Pericardium fibroblast (primary cell): ENCODE results near the gene PTPN20. TPM values are rescaled to one million over a fixed set of nuclear protein-coding genes. Genes with fewer than 3 reads are reported as not detected.

ENCODE experiments used
- total RNA-seq: library from RNA; depleted of rRNA; stranded (reverse); fragments of >200 nt; gene quantifications from 2 replicates; pipeline ENCODE4 v1.2.3, GENCODE V29; 2015

The PTPN20 gene, protein sequence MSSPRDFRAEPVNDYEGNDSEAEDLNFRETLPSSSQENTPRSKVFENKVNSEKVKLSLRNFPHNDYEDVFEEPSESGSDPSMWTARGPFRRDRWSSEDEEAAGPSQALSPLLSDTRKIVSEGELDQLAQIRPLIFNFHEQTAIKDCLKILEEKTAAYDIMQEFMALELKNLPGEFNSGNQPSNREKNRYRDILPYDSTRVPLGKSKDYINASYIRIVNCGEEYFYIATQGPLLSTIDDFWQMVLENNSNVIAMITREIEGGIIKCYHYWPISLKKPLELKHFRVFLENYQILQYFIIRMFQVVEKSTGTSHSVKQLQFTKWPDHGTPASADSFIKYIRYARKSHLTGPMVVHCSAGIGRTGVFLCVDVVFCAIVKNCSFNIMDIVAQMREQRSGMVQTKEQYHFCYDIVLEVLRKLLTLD
- 1.0 TPM in 1 of 2 replicates, not detected in the other for total RNA-seq

DNA sequence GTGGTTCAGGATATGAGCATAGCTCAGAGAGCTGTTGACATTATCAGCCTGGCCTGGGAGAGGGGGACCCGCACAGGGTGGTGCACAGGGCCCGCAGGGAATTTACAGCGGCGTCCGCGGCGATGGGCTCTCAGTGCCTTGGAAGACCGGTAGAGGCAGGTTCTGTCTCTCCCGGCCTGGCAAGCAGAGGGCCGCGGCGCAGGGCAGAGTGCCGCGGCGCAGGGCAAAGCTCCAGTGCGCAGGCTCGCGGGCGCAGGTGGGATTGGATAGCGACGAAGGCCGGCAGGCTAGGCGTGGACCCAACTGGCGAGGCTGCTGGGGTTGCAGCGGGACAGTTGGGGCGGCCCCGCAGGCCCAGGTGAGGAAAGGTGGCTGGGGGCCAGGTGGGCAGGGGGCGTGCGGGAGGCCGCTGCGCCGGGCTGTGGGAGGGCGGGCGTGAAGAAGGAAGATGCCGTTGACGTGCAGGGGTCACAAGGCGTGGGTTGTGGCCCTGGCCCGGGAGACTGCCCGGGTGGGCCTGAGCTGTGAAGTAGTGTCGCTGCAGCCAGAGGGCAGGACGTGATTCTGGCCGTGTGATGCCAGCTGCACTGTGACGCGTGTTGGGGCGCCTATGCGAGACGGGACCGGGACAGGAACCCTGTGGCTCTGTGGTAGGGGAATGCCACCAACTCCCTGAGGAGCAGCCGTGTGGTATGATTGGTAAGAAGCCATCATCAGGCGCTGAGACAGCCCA lies at the start of gene PTPN20:
Gene PTPN20 (plus strand): TSS at position 285 of the 733 bp plus-strand sequence. CDS start 21,072 bp downstream, outside the sequence.

